HepG2 (cell line): ENCODE measurements around the gene KXD1.

ENCODE experiments used
- EP300 ChIP-seq, 3 experiments: sonication (generic) in 1 of 3; formaldehyde crosslinking in 1 of 3; IDR thresholded peaks; 2 replicates each; pipeline versions ENCODE4 v1.5.1 to v1.6.1; 2011 to 2020; ENCODE audit warnings: low read depth in 2 of 3, low read length in 2 of 3, borderline replicate concordance in 1 of 3, improper control_type of control experiment in 1 of 3, mild to moderate bottlenecking in 1 of 3, missing genetic modification reagents in 1 of 3, moderate library complexity in 1 of 3
- FIP1L1 ChIP-seq: fragments of 200-400 bp; formaldehyde crosslinking; IDR thresholded peaks from 2 replicates; pipeline ENCODE4 v1.6.1; 2018; ENCODE audit warnings: low read depth, mild to moderate bottlenecking, low read length, moderate library complexity, borderline replicate concordance; ENCODE audit not compliant: insufficient read depth
- MEIS2 ChIP-seq: sonication (generic); formaldehyde crosslinking; IDR thresholded peaks from 2 replicates; pipeline ENCODE4 v1.9.0; 2021; ENCODE audit warnings: mild to moderate bottlenecking, missing genetic modification reagents
- RAD21 ChIP-seq: fragments of 450-650 bp; formaldehyde crosslinking; IDR thresholded peaks from 2 replicates; pipeline ENCODE4 v1.5.0; 2020; ENCODE audit warnings: mild to moderate bottlenecking

DNA sequence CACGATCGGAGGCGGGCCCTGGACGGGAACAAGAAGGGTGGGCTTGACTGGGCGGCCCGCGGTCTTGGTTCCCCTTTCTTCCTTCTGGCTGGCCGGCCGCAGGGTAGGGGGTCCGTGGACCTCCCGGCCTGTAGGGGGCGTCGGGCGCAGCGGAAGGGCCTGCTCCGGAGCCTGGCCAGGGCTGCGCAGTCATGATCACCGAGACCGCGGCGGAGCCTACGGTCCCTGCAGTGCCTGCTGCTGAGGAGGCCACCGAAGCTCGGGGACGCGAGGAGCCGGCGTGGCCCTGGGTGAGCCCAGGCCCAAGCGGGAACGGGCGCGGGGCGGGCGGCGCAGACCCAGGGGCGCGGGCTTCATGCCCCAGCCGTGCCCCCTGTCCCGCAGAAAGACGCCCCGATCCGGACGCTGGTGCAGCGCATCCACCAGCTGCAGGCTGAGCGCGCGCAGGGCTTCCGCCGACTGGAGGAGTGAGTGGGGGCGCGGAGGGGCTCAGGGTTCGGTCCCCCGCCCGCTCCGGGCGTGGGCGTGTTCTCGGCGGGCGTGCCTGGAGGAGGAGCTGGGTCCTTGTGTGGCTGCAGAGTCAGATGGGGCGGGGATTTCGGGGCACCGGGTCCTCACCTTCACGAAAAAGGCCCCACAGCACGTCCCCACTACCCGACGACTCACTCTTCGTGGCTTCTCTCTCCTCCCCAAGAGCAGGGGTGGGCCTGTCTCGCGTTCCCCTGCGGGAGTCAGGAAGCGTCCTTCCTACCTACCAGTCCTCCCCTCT lies 31.1 kb downstream of the KXD1 start, which contains the start of gene REX1BD:
- TF ChIP-seq EP300 (IDR thresholded peaks at IDR 0.05; ENCODE audit: low read depth in 2 of 2, low read length in 2 of 2) (no peak), EP300 (CRISPR knock-in tag; IDR thresholded peaks at IDR 0.05; ENCODE audit: borderline replicate concordance) (no peak; the same call in none of the 2 replicates), MEIS2 (0 out of 2 replicates have a peak, but pooled peaks have one; percentile 33), RAD21 (CRISPR knock-in tag) (peak; percentile 72), FIP1L1 (0 out of 2 replicates have a peak, but pooled peaks have one; percentile 56)
